Measurements from ENCODE around the gene MIA3. TPM values are rescaled to one million over a fixed set of nuclear protein-coding genes. Genes with fewer than 3 reads are reported as not detected.
A peak's percentile ranks its signal among the peaks of the same experiment; 100 is the strongest.

The MIA3 gene
- polyA plus RNA-seq, 1 of the 3 experiments (the other 2 are of a cell fraction), result 51.4 TPM

DNA sequence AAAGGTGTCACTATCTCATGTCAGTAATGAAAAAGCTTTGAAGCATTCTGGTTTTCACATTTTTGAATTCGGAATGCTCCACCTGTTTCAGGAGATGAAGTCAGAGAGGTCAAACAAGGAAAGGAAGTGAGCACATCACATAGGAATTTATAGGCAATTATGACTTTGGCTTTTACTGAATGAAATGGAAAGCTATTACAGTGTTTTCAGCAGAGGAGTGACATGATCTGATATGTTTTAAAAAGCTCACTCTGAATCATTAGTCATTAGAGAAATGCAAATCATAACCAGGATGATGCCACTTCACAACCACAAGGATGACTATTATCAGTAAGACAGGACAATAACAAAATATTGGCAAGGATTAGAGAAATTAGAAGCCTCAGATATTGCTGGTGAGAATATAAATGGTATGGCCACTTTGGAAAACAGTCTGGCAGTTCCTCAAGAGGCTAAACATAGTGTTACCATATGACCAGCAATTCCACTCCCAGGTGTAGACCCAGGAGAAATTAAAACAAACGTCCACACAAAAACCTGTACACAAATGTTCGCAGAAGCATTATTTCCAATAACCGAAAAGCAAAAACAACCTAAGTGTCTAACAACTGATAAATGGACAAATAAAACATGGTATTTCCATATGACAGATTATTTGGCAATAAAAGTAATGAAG, 35.7 kb upstream of the MIA3 start:
- H3K4me3 ChIP-seq (ENCODE audit: low read depth in 2 of 2, low read length in 1 of 2), result no peak overlapping the region
- H3K4me2 ChIP-seq, result no peak overlapping the region
- ChIA-PET CTCF (interaction anchor here (0.6 to 1.4 kb wide), 2 partner anchors 21 to 127 kb away, joined by 3 read pairs; no protein-coding TSS in a partner anchor), POLR2A (no interaction called here)
- H4K20me1 ChIP-seq (ENCODE audit: insufficient read depth), result no peaks in the 10 kb centered on the region
- no peaks in the 10 kb centered on the region for H3K9me2 ChIP-seq
- H3K4me1 ChIP-seq (ENCODE audit: control insufficient read depth in 1 of 2, insufficient read depth in 2 of 2, low read depth in 1 of 2, low read length in 1 of 2), result peaks cover 0 to 8% of the 10 kb centered on the region in 2 experiments; a peak in 2 of 4 replicates
- H3F3A ChIP-seq (replicated peaks; ENCODE audit: insufficient read depth), result peaks cover 10% of the 10 kb centered on the region
- peaks cover 61 to 83% of the 10 kb centered on the region in 2 experiments for H3K36me3 ChIP-seq (replicated peaks in 1 of 2; ENCODE audit: control insufficient read depth in 1 of 2, insufficient read depth in 2 of 2, low read length in 1 of 2)
- peak overlapping the region in 1 of 2 experiments; percentile 33; a peak in 2 of 4 replicates for H3K27ac ChIP-seq (ENCODE audit: low read depth in 2 of 2, low read length in 1 of 2)
- no peak for DNase-seq
- no peaks in the 10 kb centered on the region for H3K9me3 ChIP-seq
- H3K79me2 ChIP-seq (ENCODE audit: insufficient read depth), result peaks cover 76% of the 10 kb centered on the region; the same call in 1 of the 2 replicates
- WGBS (ENCODE audit: low lambda C conversion rate), result 85% methylated on average over 4 of the region's 4 CpGs
- TF ChIP-seq FOXM1 (IDR thresholded peaks at IDR 0.05; ENCODE audit: low read depth) (no peak), FOSL2 (IDR thresholded peaks at IDR 0.05; ENCODE audit: borderline replicate concordance, low read depth) (0 out of 2 replicates have a peak, but pooled peaks have one; percentile 22), JUND (IDR thresholded peaks at IDR 0.05) (peak; percentile 35; the same call in 1 of the 2 replicates), PBX3 (IDR thresholded peaks at IDR 0.05) (0 out of 2 replicates have a peak, but pooled peaks have one; percentile 5)
- H3K9ac ChIP-seq, result no peak overlapping the region
- H2AFZ ChIP-seq (ENCODE audit: low read depth), result no peak overlapping the region
- no peaks in the 10 kb centered on the region for H3K27me3 ChIP-seq (ENCODE audit: insufficient read depth)

DNA sequence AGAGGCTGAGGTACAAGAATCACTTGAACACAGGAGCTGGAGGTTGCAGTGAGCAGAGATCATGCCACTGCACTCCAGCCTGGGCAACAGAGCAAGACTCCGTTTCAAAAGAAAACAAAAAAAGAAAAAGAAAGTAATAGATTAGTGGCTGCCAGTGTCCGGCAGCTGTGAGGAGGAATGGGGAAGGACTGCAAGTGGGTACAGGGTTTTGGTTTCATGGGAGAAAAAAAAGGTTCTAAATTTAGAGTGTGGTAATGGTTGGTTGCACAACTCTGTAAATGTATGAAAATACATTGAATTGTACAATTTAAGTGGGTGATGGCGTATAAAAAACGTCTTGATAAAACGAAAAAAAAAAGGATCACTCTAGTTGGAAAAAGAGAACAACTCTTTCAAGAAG, 34.8 kb upstream of the MIA3 start:
- no peak for DNase-seq
- POLR2A ChIA-PET, result no interaction called here

More for the DNA sequence above, 34.8 kb upstream of the MIA3 start:
- no peaks in the 10 kb centered on the region for H4K20me1 ChIP-seq (ENCODE audit: insufficient read depth)
- no peak overlapping the region for H3K4me3 ChIP-seq (ENCODE audit: low read depth in 2 of 2, low read length in 1 of 2)
- no peak overlapping the region for H3K9ac ChIP-seq
- H3K27me3 ChIP-seq (ENCODE audit: insufficient read depth), result no peaks in the 10 kb centered on the region
- H3K36me3 ChIP-seq (replicated peaks in 1 of 2; ENCODE audit: control insufficient read depth in 1 of 2, insufficient read depth in 2 of 2, low read length in 1 of 2), result peaks cover 58 to 76% of the 10 kb centered on the region in 2 experiments
- CTCF ChIA-PET, result interaction anchor here (0.6 kb wide), 1 partner anchor 22 kb away, joined by 3 read pairs; no protein-coding TSS in a partner anchor
- no peak overlapping the region for H3K4me2 ChIP-seq
- TF ChIP-seq YY1 (IDR thresholded peaks at IDR 0.05; ENCODE audit: low read depth) (no peak), REST (IDR thresholded peaks at IDR 0.05; ENCODE audit: low read depth, low read length) (no peak), GATA2 (CRISPR knock-in tag; IDR thresholded peaks at IDR 0.05) (no peak), EP300 (IDR thresholded peaks at IDR 0.05; ENCODE audit: borderline replicate concordance in 1 of 2, low read depth in 1 of 2, low read length in 1 of 2) (no peak)
- H3K4me1 ChIP-seq (ENCODE audit: control insufficient read depth in 1 of 2, insufficient read depth in 2 of 2, low read depth in 1 of 2, low read length in 1 of 2), result peaks cover under 1 to 8% of the 10 kb centered on the region in 2 experiments; a peak in 2 of 4 replicates
- H3K79me2 ChIP-seq (ENCODE audit: insufficient read depth), result peaks cover 74% of the 10 kb centered on the region; the same call in 1 of the 2 replicates
- peaks cover 10% of the 10 kb centered on the region for H3F3A ChIP-seq (replicated peaks; ENCODE audit: insufficient read depth)
- H3K27ac ChIP-seq (ENCODE audit: low read depth in 2 of 2, low read length in 1 of 2), result peak overlapping the region in 1 of 2 experiments; percentile 33; a peak in 2 of 4 replicates
- no peak overlapping the region for H2AFZ ChIP-seq (ENCODE audit: low read depth)
- no peaks in the 10 kb centered on the region for H3K9me3 ChIP-seq
- no peaks in the 10 kb centered on the region for H3K9me2 ChIP-seq
- WGBS (ENCODE audit: low lambda C conversion rate), result 91% methylated on average over 5 of the region's 5 CpGs
